ENCODE data around the gene SHROOM2. TPM values are rescaled to one million over a fixed set of nuclear protein-coding genes. Genes with fewer than 3 reads are reported as not detected.
"Not testable (repeated sequence)": the region's sequence is repeated elsewhere in the genome, so short reads cannot be mapped to it uniquely, and the experiment has no call there.

SHROOM2 gene
- total RNA-seq, 1 donor = under 0.01 TPM

- DNase-seq (ENCODE audit: low read depth in 2 of 3, low spot score in 2 of 3) = peak in 2 of 3 donors; percentile 24 to 36
These were observed 10.3 kb upstream of the SHROOM2 start for GRCh38 chrX:9775930-9776329.

DNA sequence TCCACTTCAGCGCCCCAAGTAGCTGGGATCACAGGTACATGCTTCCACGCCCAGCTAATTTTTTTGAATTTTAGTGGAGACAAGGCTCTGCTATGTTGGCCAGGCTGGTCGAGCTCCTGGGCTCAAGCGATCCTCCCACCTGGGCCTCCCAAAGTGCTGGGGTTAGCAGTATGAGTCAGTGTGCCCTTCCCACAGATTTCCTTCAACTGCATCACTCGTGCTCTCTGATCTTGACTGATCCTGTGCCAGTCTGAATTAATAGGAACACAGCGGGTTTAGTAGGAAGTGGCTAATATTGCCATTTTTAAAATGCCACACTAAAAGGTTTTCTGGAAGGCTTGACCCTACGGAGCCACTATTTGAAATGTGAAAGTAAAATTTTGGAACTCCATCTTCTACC, 4.3 kb upstream of the SHROOM2 start:
- no peak for DNase-seq (ENCODE audit: low read depth in 2 of 3, low spot score in 2 of 3)

GRCh38 chrX:9784332-9784731, 1.9 kb upstream of the SHROOM2 start:
- DNase-seq (ENCODE audit: low read depth in 2 of 3, low spot score in 2 of 3) = no peak

DNA sequence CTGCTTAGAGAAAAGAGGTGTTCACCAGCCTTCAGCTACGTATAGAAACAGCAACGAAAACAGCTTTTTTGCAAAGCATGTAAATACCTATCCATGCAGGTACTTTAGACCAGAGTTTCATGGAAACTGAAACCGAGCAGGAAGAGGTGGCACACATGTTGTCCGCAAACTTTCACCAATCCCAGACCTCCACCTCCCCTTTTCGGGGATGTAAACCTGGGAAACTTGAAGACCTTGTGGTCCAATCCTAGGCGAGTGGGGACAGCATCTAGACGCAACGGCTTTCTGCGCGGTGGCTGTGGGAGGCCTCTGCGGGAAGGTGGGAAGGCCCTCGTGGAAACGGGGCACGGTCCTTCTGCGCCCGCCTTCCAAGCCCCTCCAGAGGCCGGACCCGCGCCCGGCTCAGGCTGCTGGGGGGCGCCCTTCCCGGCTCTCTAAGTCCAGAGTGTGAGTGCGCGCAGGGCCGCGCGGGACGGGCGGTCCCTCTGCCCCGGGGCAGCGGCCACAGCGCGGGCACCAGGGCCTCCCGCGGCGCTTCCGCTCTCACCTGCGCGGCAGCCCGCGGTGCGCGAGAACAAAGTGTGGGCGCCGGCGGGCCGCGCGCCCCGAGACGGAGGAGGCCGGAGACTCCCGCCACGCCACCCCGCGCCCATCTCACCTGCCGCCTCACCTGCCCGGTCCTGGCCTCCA, 830 bp upstream of the SHROOM2 start:
- no peak for DNase-seq (ENCODE audit: low read depth in 2 of 3, low spot score in 2 of 3)

GRCh38 chrX:9786798-9787635, 788 bp downstream of the SHROOM2 start:
- no peak for DNase-seq (ENCODE audit: low read depth in 2 of 3, low spot score in 2 of 3)

DNA sequence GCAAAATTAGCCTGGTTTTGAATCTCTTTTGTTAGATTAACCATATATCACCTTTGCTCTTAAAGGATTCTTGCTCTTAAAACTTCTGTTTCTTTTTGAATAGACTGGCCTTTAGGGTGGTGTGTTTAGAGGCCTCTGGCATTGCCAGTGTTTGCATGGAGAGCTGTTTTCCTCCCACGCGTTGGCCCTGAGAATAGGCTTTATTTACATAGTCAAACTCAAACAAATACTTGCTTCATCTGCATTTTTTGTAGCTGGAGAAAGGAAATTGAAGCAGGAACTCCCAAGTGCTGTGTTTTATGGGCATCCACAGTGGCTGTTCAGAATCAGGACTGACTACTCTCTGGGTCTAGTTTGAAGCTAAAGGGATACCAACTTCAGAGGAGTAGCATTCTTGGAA, 2.7 kb downstream of the SHROOM2 start:
- DNase-seq (ENCODE audit: low read depth in 2 of 3, low spot score in 2 of 3) = no peak

- no peak for DNase-seq (ENCODE audit: low read depth in 2 of 3, low spot score in 2 of 3)
These were observed 3.3 kb downstream of the SHROOM2 start for GRCh38 chrX:9789555-9789954.

GRCh38 chrX:9790866-9791265, 4.6 kb downstream of the SHROOM2 start:
- no peak for DNase-seq (ENCODE audit: low read depth in 2 of 3, low spot score in 2 of 3)

DNA sequence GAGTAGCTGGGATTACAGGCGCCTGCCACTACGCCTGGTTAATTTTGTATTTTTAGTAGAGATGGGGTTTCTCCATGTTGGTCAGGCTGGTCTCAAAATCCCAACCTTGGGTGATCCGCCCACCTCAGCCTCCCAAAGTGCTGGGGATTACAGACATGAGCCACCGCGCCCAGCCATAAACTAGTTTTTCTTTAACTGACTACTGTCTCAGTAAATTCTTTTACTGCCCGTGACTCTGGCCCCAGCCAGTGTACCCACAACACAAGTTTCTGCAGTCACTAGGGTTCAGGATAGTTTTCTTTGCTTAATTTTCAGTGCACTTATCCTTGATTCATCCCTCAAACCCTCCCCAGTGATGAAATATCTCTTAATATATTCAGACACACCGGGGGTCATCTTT, 8.3 kb downstream of the SHROOM2 start:
- DNase-seq (ENCODE audit: low read depth in 2 of 3, low spot score in 2 of 3) = no peak

DNA sequence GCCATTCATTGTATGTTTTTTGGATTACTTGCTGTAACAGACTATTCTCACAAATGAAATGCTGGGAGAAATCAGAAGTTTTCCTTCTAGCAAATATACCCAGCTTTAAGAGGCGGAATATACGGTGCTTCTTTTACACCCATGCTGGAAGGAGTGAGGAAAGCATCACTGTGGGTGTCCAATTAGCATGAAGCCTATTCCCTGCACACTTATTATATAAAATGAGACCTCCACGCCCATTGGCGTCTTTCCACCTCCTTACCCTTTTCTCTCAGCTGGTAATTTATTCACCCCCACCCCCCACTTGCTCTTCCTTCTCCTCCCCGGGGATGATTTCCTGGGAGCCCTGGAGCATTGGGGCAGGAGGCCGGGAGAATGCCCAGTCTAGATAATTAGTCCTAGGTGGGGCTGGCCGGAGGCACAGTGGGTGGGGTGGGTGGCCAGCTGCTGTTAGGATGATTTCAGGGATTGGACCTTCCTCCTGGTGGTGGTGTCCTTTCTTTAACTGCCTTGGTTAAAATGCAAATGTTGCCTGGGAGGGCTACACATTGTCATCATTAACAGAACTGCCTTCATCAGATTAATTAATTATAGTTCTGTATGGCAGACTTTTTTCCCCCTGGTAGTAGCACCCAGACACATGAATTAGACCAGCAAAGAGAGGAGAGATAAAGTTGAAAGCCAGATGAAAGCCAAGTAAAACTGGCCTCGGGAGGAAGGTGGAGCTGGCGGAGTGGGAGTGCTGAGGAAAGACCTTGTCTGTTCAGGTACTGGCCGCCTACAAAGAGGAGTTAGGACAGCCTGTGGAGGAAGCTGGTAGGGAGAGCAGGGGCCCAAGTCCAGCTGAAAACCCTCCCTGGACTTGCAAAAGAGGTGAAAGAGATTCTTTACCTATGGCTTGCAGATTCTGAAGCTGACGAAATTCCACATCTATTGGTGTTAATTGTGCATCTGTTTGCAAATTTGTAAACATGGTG, 11.4 kb downstream of the SHROOM2 start:
- no peak for DNase-seq (ENCODE audit: low read depth in 2 of 3, low spot score in 2 of 3)

DNA sequence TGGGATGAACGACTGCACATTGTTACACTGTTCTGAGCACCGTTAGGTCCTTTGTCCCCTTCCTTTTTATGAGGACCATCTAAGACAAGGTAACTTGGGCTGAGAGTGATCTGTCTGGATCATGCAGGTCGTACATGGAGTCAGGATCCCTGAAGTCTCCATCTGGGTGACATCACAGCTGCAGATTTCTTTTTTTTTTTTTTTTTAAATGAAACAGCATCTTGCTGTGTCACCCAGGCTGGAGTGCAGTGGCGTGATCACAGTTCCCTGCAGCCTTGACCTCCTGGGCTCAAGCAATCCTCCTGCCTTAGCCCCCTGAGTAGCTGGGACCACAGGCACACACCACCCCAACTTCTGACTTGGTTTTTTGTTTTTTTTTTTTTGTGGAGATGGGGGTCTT, 16.5 kb downstream of the SHROOM2 start:
- no peak for DNase-seq (ENCODE audit: low read depth in 2 of 3, low spot score in 2 of 3)

- DNase-seq (ENCODE audit: low read depth in 2 of 3, low spot score in 2 of 3) = no peak
These were observed 18.2 kb downstream of the SHROOM2 start for GRCh38 chrX:9804444-9804843.

DNA sequence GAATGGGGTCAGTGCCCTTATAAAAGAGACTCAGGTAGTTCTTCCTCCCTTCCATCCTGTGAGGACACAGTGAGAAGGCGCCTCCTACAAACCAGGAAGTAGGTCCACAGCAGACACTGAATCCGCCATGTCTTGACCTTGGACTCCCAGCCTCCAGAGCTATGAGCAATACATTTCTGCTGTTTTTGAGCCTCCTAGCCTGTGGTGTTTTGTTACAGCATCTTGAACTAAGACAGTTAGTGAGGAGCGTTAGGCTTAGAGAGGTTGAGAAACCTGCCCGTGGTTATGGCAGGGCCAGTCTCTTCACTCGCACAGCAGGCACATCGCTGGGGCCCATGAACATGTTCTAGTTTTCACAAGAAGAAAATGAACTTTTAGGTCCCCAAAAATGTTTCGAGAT, 19.7 kb downstream of the SHROOM2 start:
- DNase-seq (ENCODE audit: low read depth in 2 of 3, low spot score in 2 of 3) = no peak

DNA sequence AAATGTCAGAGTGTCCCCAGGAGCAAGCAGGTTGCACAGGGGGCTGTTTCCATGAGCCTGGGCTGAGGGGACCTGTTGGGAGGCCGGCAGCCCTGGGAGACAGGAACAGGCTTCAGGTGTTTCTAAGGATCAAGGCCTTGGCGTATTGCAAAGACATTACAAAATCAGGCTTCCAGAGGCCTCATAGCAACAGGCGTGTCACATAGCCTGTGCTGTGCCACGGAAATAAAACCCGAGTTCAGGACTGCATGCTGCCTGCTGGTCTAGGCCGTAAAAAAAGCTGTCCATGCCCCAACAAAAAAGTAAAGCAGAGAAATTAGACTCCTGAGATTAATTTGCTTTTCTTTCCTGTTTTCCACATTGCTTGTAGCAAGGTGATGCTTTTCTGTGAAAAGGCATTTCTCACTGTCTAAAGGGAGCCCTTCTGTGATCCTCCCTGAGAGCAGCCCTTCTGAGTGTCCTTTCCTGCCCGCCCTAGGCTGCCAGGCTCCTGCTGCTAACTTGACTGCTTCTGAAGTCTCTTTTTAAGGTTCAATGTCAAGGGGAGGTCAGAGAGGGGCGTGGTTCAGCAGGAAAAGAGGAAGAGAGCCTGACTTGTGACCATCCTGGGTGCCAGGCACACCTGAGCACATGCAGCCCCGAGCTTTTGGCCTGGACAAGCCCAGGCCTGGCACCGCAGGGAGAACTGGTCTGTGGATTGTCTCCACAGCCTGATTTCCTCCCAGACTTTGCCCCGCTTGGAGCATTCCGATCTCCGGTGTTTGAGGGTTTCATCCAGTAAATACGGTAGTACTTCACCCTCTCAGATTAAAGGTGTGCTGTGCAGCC, 21.3 kb downstream of the SHROOM2 start:
- DNase-seq (ENCODE audit: low read depth in 2 of 3, low spot score in 2 of 3) = no peak

- not testable (repeated sequence) for DNase-seq (ENCODE audit: low read depth in 2 of 3, low spot score in 2 of 3)
These were observed 23.6 kb downstream of the SHROOM2 start for GRCh38 chrX:9809876-9810275.

DNA sequence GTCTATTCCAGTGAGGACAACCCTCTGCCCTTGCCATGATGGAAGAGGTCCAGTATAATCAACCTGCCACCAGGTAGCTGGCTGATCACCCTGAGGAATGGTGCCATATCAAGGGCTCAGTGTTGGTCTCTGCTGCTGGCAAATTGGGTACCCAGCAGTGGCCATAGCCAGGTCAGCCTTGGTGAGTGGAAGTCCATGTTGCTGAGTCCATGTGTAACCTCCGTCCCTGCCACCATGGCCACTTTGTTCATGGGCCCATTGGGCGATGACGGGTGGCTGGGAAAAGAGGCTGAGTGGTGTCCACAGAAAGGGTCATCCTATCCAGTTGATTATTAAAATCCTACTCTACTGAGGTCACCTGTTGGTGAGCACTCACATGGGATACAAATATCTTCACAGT, 24.9 kb downstream of the SHROOM2 start:
- DNase-seq (ENCODE audit: low read depth in 2 of 3, low spot score in 2 of 3) = not testable (repeated sequence)

GRCh38 chrX:9816084-9816700, 30.0 kb downstream of the SHROOM2 start:
- DNase-seq (ENCODE audit: low read depth in 2 of 3, low spot score in 2 of 3) = peak in 1 of 3 donors; percentile 2

- DNase-seq (ENCODE audit: low read depth in 2 of 3, low spot score in 2 of 3) = no peak
These were observed 35.3 kb downstream of the SHROOM2 start for GRCh38 chrX:9821572-9821971.

DNA sequence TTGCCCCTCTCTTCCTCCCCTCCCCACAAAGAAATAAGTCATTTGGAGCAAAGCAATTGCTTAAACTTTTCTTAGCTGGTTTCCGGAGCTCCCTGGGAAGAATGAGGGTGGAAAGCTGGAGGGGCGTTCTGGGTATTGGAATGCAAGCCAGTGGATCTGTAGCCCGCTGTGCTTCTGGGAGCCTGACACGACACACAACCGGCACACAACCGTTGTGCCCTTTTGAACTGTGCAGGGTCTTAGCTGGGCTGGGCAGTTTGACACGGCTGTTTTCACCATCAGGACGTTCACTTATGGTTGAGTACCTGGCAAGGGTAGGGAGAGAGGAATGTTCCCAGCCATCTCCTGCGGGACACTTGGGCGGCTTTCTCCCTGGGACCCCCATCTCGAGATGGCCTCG, 38.3 kb downstream of the SHROOM2 start:
- DNase-seq (ENCODE audit: low read depth in 2 of 3, low spot score in 2 of 3) = no peak
